Effector CD8-positive, alpha-beta T cell (primary cell): ENCODE measurements around the gene ZFAND3.
"Not testable (repeated sequence)": the region's sequence is repeated elsewhere in the genome, so short reads cannot be mapped to it uniquely, and the experiment has no call there.

Experiments
- DNase-seq: peaks from one replicate; lab custom pipeline; 2025; lab: John Stamatoyannopoulos, UW

The ZFAND3 gene

GRCh38 chr6:38049861-38050397 is 230.4 kb downstream of the ZFAND3 start:
- DNase-seq: not testable (repeated sequence)

- DNase-seq: no peak
These were observed 232.4 kb downstream of the ZFAND3 start for GRCh38 chr6:38051819-38052434.

GRCh38 chr6:38054527-38055202 is 235.1 kb downstream of the ZFAND3 start:
- DNase-seq: no peak

- DNase-seq: no peak
These were observed 235.7 kb downstream of the ZFAND3 start for GRCh38 chr6:38055203-38055589.

- no peak for DNase-seq
These were observed 236.8 kb downstream of the ZFAND3 start for GRCh38 chr6:38056361-38056760.

- no peak for DNase-seq
These were observed 238.5 kb downstream of the ZFAND3 start for GRCh38 chr6:38057994-38058393.

GRCh38 chr6:38062066-38062465 is 242.5 kb downstream of the ZFAND3 start:
- no peak for DNase-seq

- no peak for DNase-seq
These were observed 244.4 kb downstream of the ZFAND3 start for GRCh38 chr6:38063973-38064372.

GRCh38 chr6:38064431-38064830 is 244.9 kb downstream of the ZFAND3 start:
- no peak for DNase-seq

- DNase-seq: no peak
These were observed 246.3 kb downstream of the ZFAND3 start for GRCh38 chr6:38065734-38066305.

- no peak for DNase-seq
These were observed 247.9 kb downstream of the ZFAND3 start for GRCh38 chr6:38067263-38067980.

- no peak for DNase-seq
These were observed 249.5 kb downstream of the ZFAND3 start for GRCh38 chr6:38068854-38069590.

GRCh38 chr6:38077488-38078030 is 258.0 kb downstream of the ZFAND3 start:
- no peak for DNase-seq

- no peak for DNase-seq
These were observed 259.1 kb downstream of the ZFAND3 start for GRCh38 chr6:38078671-38079070.

- DNase-seq: no peak
These were observed 259.6 kb downstream of the ZFAND3 start for GRCh38 chr6:38079107-38079506.

- DNase-seq: no peak
These were observed 260.0 kb downstream of the ZFAND3 start for GRCh38 chr6:38079537-38079936.

GRCh38 chr6:38080360-38080759 is 260.8 kb downstream of the ZFAND3 start:
- no peak for DNase-seq

GRCh38 chr6:38080889-38081288 is 261.4 kb downstream of the ZFAND3 start:
- no peak for DNase-seq

GRCh38 chr6:38085031-38085430 is 265.5 kb downstream of the ZFAND3 start:
- no peak for DNase-seq

GRCh38 chr6:38086346-38086745 is 266.8 kb downstream of the ZFAND3 start:
- DNase-seq: no peak

- DNase-seq: no peak
These were observed 268.5 kb downstream of the ZFAND3 start for GRCh38 chr6:38088010-38088409.

- DNase-seq: no peak
These were observed 269.3 kb downstream of the ZFAND3 start for GRCh38 chr6:38088829-38089228.
